ENCODE results near the gene ANKRD66. TPM values are rescaled to one million over a fixed set of nuclear protein-coding genes. Genes with fewer than 3 reads are reported as not detected.

ANKRD66 gene
- total and polyA plus RNA-seq, 12 donors, result not detected

GRCh38 chr6:46711491-46711890, 35.2 kb upstream of the ANKRD66 start:
- Histone ChIP-seq H3K4me3 (no peak overlapping the region), H3K27ac (no peak overlapping the region), H3K9me3 (no peaks in the 10 kb centered on the region), H3K36me3 (no peaks in the 10 kb centered on the region), H3K4me1 (peaks cover 0 to 13% (median 0%) of the 10 kb centered on the region in 9 donors), H3K27me3 (peaks cover 0 to 4% (median 0%) of the 10 kb centered on the region in 7 donors)
- ATAC-seq (no peak), DNase-seq (no peak)
- intact Hi-C loops (cut with DNase I), result loop anchor here in 1 of 10 donors (5.0 kb wide), 1 partner anchor 71 kb away; no protein-coding TSS in a partner anchor
- 85 to 96% methylated on average over 1 of the region's 1 CpG for WGBS, 2 donors
- TF ChIP-seq CTCF (IDR thresholded peaks at IDR 0.05), result no peak

- no peak for DNase-seq
- Histone ChIP-seq H3K9me3 (no peaks in the 10 kb centered on the region), H3K4me3 (no peak overlapping the region), H3K36me3 (no peaks in the 10 kb centered on the region), H3K27ac (peak overlapping the region in 1 of 10 donors; percentile 29), H3K4me1 (peaks cover 0 to 13% (median 0%) of the 10 kb centered on the region in 9 donors), H3K27me3 (peaks cover 0 to 5% (median under 1%) of the 10 kb centered on the region in 7 donors)
- no peak for TF ChIP-seq CTCF (IDR thresholded peaks at IDR 0.05)
- intact Hi-C loops (cut with DNase I), result no loop called here
- no peak for ATAC-seq
Observed at GRCh38 chr6:46715141-46715540, 31.6 kb upstream of the ANKRD66 start.

- DNase-seq (no peak), ATAC-seq (no peak)
- Histone ChIP-seq H3K4me3 (no peak overlapping the region), H3K27ac (no peak overlapping the region), H3K4me1 (peaks cover 0 to 8% (median 0%) of the 10 kb centered on the region in 9 donors), H3K9me3 (no peaks in the 10 kb centered on the region), H3K27me3 (peaks cover 0 to 20% (median 6%) of the 10 kb centered on the region in 7 donors), H3K36me3 (no peaks in the 10 kb centered on the region)
- TF ChIP-seq CTCF (IDR thresholded peaks at IDR 0.05), result no peak
- WGBS, 2 donors, result 58 to 59% methylated on average over 1 of the region's 1 CpG
- intact Hi-C loops (cut with DNase I), result no loop called here
Observed at GRCh38 chr6:46719099-46719498, 27.6 kb upstream of the ANKRD66 start.

- no peak for DNase-seq
- Histone ChIP-seq H3K27me3 (peaks cover 0 to 24% (median 6%) of the 10 kb centered on the region in 7 donors), H3K4me3 (no peak overlapping the region)
Observed at GRCh38 chr6:46720401-46720800, 26.3 kb upstream of the ANKRD66 start.

More at GRCh38 chr6:46720401-46720800, 26.3 kb upstream of the ANKRD66 start:
- no peak for TF ChIP-seq CTCF (IDR thresholded peaks at IDR 0.05)
- WGBS, 2 donors, result 80 to 85% methylated on average over 1 of the region's 1 CpG
- intact Hi-C loops (cut with DNase I), result no loop called here
- peaks cover 0 to under 1% (median 0%) of the 10 kb centered on the region in 9 donors for H3K4me1 ChIP-seq
- no peak for ATAC-seq
- no peaks in the 10 kb centered on the region for H3K9me3 ChIP-seq
- no peak overlapping the region for H3K27ac ChIP-seq
- H3K36me3 ChIP-seq, result no peaks in the 10 kb centered on the region

All from heart right ventricle (tissue), 16 donors.